Measurements from ENCODE around the gene ASTN2. TPM values are rescaled to one million over a fixed set of nuclear protein-coding genes. Genes with fewer than 3 reads are reported as not detected.

ASTN2 gene
- total and polyA plus RNA-seq, 10 of the 15 experiments (the other 5 are each of a cell fraction or from before 2014, with no cell fraction given) = 1.4 to 15.7 (median 7.0) TPM

GRCh38 chr9:117000834-117001233, 414.0 kb downstream of the ASTN2 start (continued):
- TF ChIP-seq, protein P1, sequence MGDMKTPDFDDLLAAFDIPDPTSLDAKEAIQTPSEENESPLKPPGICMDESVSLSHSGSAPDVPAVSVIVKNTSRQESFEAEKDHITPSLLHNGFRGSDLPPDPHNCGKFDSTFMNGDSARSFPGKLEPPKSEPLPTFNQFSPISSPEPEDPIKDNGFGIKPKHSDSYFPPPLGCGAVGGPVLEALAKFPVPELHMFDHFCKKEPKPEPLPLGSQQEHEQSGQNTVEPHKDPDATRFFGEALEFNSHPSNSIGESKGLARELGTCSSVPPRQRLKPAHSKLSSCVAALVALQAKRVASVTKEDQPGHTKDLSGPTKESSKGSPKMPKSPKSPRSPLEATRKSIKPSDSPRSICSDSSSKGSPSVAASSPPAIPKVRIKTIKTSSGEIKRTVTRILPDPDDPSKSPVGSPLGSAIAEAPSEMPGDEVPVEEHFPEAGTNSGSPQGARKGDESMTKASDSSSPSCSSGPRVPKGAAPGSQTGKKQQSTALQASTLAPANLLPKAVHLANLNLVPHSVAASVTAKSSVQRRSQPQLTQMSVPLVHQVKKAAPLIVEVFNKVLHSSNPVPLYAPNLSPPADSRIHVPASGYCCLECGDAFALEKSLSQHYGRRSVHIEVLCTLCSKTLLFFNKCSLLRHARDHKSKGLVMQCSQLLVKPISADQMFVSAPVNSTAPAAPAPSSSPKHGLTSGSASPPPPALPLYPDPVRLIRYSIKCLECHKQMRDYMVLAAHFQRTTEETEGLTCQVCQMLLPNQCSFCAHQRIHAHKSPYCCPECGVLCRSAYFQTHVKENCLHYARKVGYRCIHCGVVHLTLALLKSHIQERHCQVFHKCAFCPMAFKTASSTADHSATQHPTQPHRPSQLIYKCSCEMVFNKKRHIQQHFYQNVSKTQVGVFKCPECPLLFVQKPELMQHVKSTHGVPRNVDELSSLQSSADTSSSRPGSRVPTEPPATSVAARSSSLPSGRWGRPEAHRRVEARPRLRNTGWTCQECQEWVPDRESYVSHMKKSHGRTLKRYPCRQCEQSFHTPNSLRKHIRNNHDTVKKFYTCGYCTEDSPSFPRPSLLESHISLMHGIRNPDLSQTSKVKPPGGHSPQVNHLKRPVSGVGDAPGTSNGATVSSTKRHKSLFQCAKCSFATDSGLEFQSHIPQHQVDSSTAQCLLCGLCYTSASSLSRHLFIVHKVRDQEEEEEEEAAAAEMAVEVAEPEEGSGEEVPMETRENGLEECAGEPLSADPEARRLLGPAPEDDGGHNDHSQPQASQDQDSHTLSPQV (IDR thresholded peaks at IDR 0.05) = no peak
- TF ChIP-seq IKZF1 (conservative IDR thresholded peaks at IDR 0.05) (no peak), TAF1 (IDR thresholded peaks at IDR 0.05; ENCODE audit: borderline replicate concordance, low read depth, low read length) (no peak)

DNA sequence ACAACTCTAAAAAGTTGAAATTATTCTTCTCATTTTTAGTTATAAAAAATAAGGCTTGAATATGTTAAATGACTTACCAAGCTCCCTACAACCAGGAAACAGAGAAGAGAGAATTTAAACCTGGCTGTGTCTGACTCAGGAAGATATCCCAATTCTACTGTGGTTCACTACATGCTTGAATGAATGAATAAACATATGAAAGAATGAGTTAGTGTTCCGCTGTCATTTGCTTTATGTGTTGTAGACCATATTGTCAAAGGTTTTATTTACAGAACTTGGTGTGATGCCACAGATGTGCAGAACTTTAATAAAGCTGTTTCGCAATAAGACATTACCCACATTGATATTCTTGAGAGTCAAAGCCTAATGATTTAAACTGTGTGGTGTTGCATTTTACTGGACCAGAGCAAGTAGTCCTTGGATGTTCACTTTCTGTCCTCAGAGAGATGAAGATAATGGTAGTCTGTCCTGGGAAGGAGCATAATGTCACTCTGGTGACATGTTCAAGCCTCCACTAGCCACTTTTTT, 414.6 kb downstream of the ASTN2 start:
- no TSS peak for BruUV-seq (replicated peaks)
- CTCF ChIA-PET = no interaction called here

More for the DNA sequence above, 414.6 kb downstream of the ASTN2 start:
- 46% methylated on average over 2 of the region's 2 CpGs for WGBS (ENCODE audit: insufficient coverage, insufficient replicate concordance, low lambda C conversion rate, missing lambda C conversion rate)
- H3K4me1 ChIP-seq (ENCODE audit: control insufficient read depth, insufficient read depth, low read length) = no peaks in the 10 kb centered on the region
- no peak overlapping the region for H3K9ac ChIP-seq (ENCODE audit: control insufficient read depth, insufficient read depth, low read length)
- H3K4me2 ChIP-seq (ENCODE audit: control insufficient read depth, insufficient read depth) = no peak overlapping the region
- no peak overlapping the region for H2AFZ ChIP-seq (ENCODE audit: control insufficient read depth, low read depth, low read length)
- ChIA-PET POLR2A (no interaction called here), RAD21 (ENCODE audit: unreplicated experiment) (no interaction called here), SMC1A (ENCODE audit: uncharacterized antibody, unreplicated experiment) (no interaction called here)
- FAIRE-seq (no peak), ATAC-seq (no peak), DNase-seq (ENCODE audit: low read depth, low spot score) (no peak)
- intact Hi-C loops (cut with micrococcal nuclease; ENCODE audit: unreplicated experiment) = no loop called here
- H3K4me3 ChIP-seq = no peak overlapping the region
- no peaks in the 10 kb centered on the region for H3K36me3 ChIP-seq (ENCODE audit: control insufficient read depth in 2 of 2, insufficient read depth in 2 of 2, low read length in 1 of 2)
- H3K79me2 ChIP-seq (ENCODE audit: control insufficient read depth, insufficient read depth, low read length) = no peaks in the 10 kb centered on the region
- TF ChIP-seq JUND (IDR thresholded peaks at IDR 0.05; ENCODE audit: low read depth, low read length) (no peak), SP1 (IDR thresholded peaks at IDR 0.05; ENCODE audit: low read depth, low read length) (no peak)
- H3K27me3 ChIP-seq (replicated peaks in 1 of 2; ENCODE audit: control insufficient read depth in 2 of 2, insufficient read depth in 2 of 2, low read length in 1 of 2) = no peaks in the 10 kb centered on the region
- H3K27ac ChIP-seq (ENCODE audit: control insufficient read depth, insufficient read depth) = no peak overlapping the region
- no peaks in the 10 kb centered on the region for H3K9me3 ChIP-seq (replicated peaks; ENCODE audit: control insufficient read depth, insufficient read depth, low read length)
- H4K20me1 ChIP-seq (ENCODE audit: control insufficient read depth, insufficient read depth) = no peaks in the 10 kb centered on the region
- in situ Hi-C loops (cut with MboI) = no loop called here
